Ishikawa (cell line): Measurements from ENCODE around the gene GPR55.

Experiments
- CEBPB ChIP-seq: IDR thresholded peaks from 2 replicates; pipeline ENCODE4 v1.6.1; 2012
- CREB1 ChIP-seq: IDR thresholded peaks from 2 replicates; pipeline ENCODE4 v1.6.1; 2012; ENCODE audit warnings: low read depth
- EGR1 ChIP-seq: IDR thresholded peaks from 2 replicates; pipeline ENCODE4 v1.6.1; 2012
- EP300 ChIP-seq: IDR thresholded peaks from 2 replicates; pipeline ENCODE4 v1.6.1; 2012; ENCODE audit warnings: borderline replicate concordance
- FOXM1 ChIP-seq: IDR thresholded peaks from 2 replicates; pipeline ENCODE4 v1.6.1; 2012; ENCODE audit warnings: low read depth, borderline replicate concordance
- NFIC ChIP-seq: IDR thresholded peaks from 2 replicates; pipeline ENCODE4 v1.6.1; 2012
- RAD21 ChIP-seq: IDR thresholded peaks from 2 replicates; pipeline ENCODE4 v1.6.1; 2012; ENCODE audit warnings: low read depth
- TAF1 ChIP-seq: IDR thresholded peaks from 2 replicates; pipeline ENCODE4 v1.6.1; 2012; ENCODE audit warnings: low read depth, mild to moderate bottlenecking
- TCF12 ChIP-seq: IDR thresholded peaks from 2 replicates; pipeline ENCODE4 v1.6.1; 2012; ENCODE audit warnings: low read depth
- TEAD4 ChIP-seq: IDR thresholded peaks from 2 replicates; pipeline ENCODE4 v1.6.1; 2012
- YY1 ChIP-seq: IDR thresholded peaks from 2 replicates; pipeline ENCODE4 v1.6.1; 2012; ENCODE audit warnings: low read depth
- ZBTB7A ChIP-seq: IDR thresholded peaks from 2 replicates; pipeline ENCODE4 v1.6.1; 2012; ENCODE audit warnings: low read depth
- TF ChIP-seq, protein P1 (sequence below): IDR thresholded peaks from 2 replicates; pipeline ENCODE4 v1.6.1; 2012
- TF ChIP-seq, protein P2 (sequence below): IDR thresholded peaks from 2 replicates; pipeline ENCODE4 v1.6.1; 2012; ENCODE audit warnings: low read depth, mild to moderate bottlenecking
- TF ChIP-seq, protein P3 (sequence below): IDR thresholded peaks from 2 replicates; pipeline ENCODE4 v1.6.1; 2012

Gene GPR55

GRCh38 chr2:230930149-230930780, 5.2 kb upstream of the GPR55 start:
- TF ChIP-seq RAD21 (no peak), NFIC (no peak), ZBTB7A (no peak), CREB1 (no peak), FOXM1 (no peak), TEAD4 (no peak), TCF12 (no peak), CEBPB (no peak), EGR1 (no peak), TAF1 (no peak), YY1 (no peak), EP300 (no peak)
- TF ChIP-seq, protein P1, sequence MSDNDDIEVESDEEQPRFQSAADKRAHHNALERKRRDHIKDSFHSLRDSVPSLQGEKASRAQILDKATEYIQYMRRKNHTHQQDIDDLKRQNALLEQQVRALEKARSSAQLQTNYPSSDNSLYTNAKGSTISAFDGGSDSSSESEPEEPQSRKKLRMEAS = no peak
- TF ChIP-seq, protein P2, sequence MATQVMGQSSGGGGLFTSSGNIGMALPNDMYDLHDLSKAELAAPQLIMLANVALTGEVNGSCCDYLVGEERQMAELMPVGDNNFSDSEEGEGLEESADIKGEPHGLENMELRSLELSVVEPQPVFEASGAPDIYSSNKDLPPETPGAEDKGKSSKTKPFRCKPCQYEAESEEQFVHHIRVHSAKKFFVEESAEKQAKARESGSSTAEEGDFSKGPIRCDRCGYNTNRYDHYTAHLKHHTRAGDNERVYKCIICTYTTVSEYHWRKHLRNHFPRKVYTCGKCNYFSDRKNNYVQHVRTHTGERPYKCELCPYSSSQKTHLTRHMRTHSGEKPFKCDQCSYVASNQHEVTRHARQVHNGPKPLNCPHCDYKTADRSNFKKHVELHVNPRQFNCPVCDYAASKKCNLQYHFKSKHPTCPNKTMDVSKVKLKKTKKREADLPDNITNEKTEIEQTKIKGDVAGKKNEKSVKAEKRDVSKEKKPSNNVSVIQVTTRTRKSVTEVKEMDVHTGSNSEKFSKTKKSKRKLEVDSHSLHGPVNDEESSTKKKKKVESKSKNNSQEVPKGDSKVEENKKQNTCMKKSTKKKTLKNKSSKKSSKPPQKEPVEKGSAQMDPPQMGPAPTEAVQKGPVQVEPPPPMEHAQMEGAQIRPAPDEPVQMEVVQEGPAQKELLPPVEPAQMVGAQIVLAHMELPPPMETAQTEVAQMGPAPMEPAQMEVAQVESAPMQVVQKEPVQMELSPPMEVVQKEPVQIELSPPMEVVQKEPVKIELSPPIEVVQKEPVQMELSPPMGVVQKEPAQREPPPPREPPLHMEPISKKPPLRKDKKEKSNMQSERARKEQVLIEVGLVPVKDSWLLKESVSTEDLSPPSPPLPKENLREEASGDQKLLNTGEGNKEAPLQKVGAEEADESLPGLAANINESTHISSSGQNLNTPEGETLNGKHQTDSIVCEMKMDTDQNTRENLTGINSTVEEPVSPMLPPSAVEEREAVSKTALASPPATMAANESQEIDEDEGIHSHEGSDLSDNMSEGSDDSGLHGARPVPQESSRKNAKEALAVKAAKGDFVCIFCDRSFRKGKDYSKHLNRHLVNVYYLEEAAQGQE = no peak
- TF ChIP-seq, protein P3, sequence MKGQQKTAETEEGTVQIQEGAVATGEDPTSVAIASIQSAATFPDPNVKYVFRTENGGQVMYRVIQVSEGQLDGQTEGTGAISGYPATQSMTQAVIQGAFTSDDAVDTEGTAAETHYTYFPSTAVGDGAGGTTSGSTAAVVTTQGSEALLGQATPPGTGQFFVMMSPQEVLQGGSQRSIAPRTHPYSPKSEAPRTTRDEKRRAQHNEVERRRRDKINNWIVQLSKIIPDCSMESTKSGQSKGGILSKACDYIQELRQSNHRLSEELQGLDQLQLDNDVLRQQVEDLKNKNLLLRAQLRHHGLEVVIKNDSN = no peak

DNA sequence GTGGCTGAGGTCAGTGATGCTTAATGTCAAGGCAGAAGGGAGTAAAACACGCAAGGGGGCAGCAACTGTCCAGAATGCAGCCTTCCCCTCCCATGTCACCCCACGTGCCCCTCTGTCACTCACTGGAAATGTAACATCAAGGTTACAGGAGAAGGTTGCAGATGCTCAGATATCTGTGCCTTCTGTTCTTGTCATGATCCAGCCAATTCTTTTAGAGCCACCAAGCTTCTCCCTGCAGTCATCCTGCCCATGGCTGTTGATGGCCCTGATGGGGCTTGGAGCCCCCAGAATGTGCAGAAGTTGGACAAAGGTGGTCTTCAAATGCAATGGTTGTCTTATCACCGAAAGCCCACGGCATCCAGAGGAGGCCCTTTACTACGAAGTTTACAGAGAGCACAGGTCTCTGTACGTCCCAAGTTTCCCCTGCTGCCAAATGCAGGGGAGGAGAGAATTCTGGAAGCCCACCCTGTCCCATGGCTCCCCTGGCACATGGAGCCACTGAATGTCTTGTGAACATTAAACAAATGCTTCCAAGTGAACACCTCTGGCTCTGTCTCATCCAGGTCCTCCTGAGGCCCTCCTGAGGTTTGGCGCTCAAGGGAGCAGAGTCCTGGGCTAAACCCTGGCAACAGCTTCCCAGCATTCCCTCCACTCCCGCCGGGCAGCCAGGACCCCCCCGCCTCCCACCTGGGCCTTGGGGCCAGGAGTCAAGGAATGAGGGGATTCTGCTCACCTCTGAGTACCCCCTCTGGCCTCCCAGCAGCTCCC, 4.5 kb upstream of the GPR55 start:
- TF ChIP-seq CREB1 = no peak
- TF ChIP-seq, protein P3 = no peak
- no peak for TF ChIP-seq NFIC
- no peak for TF ChIP-seq TAF1
- no peak for TF ChIP-seq RAD21
- TF ChIP-seq, protein P2 = no peak
- no peak for TF ChIP-seq ZBTB7A

DNA sequence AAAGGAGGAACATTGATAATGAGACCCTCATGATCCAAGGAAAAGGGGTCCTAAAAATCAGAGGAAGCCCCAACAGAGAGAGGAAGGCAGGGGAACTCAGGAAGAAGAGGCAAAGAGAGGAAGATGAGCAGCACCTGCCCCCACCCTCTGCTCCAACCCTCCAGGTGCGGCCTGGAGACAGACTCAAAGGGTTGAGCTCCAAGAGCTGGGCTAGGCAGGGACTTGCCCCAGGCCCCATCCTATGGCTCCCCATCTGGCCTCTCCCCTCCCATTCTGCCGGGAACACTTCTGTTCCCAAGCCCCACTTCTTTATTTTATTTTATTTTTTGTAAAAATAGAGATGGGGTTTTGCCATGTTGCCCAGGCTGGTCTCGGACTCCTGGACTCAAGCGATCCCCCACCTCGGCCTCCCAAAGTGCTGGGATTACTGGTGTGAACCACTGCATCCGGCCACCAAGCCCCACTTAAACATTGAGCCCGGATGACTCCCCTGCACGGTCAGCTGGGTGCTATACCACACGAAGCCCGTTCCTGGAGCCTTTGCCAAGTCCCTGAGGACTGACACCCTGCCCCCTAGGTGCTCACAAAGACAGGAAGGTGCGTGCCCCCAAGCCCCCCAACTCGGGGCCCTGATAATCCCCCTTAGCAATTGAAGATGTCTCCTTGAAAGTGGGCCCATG, 3.8 kb upstream of the GPR55 start:
- no peak for TF ChIP-seq RAD21
- no peak for TF ChIP-seq EGR1
- no peak for TF ChIP-seq CREB1
- no peak for TF ChIP-seq NFIC
- no peak for TF ChIP-seq TCF12
- TF ChIP-seq, protein P3 = no peak
- no peak for TF ChIP-seq TEAD4
- TF ChIP-seq, protein P2 = no peak
- TF ChIP-seq EP300 = no peak
- no peak for TF ChIP-seq TAF1
- TF ChIP-seq FOXM1 = no peak
- TF ChIP-seq, protein P1 = no peak
- TF ChIP-seq ZBTB7A = no peak
- TF ChIP-seq YY1 = no peak
- no peak for TF ChIP-seq CEBPB
